Neural progenitor cell (in vitro differentiated cells): Measurements from ENCODE around the gene PTCHD1. TPM values are rescaled to one million over a fixed set of nuclear protein-coding genes. Genes with fewer than 3 reads are reported as not detected.

Experiments used
- DNase-seq: peaks from one replicate; pipeline ENCODE4 v3.0.0-alpha.2; 2016; ENCODE audit warnings: low spot score
- H2AFZ ChIP-seq: fragments of 200-600 bp; sonication (generic); replicated peaks from 2 replicates; pipeline ENCODE4 v1.6.1; 2016; ENCODE audit warnings: antibody characterized with exemption
- H3F3A ChIP-seq: fragments of 200-600 bp; sonication (generic); 2 replicates; pipeline ENCODE4 v1.6.1; 2016; ENCODE audit warnings: antibody characterized with exemption, low read depth
- H3K27ac ChIP-seq: fragments of 200-600 bp; sonication (generic); 2 replicates; pipeline ENCODE4 v1.5.1; 2016; ENCODE audit warnings: mild to moderate bottlenecking
- H3K27me3 ChIP-seq: fragments of 200-600 bp; sonication (generic); 2 replicates; pipeline ENCODE4 v1.6.1; 2016; ENCODE audit warnings: mild to moderate bottlenecking, moderate library complexity
- H3K36me3 ChIP-seq: fragments of 200-600 bp; sonication (generic); 2 replicates; pipeline ENCODE4 v1.5.1; 2016
- H3K4me1 ChIP-seq: fragments of 200-600 bp; sonication (generic); 2 replicates; pipeline ENCODE4 v1.6.1; 2016; ENCODE audit warnings: mixed run types
- H3K4me2 ChIP-seq: fragments of 200-600 bp; sonication (generic); 2 replicates; pipeline ENCODE4 v1.6.1; 2016
- H3K4me3 ChIP-seq: fragments of 200-600 bp; sonication (generic); 2 replicates; pipeline ENCODE4 v1.5.1; 2016
- H3K79me2 ChIP-seq: fragments of 200-600 bp; sonication (generic); 2 replicates; pipeline ENCODE4 v1.6.1; 2016; ENCODE audit warnings: low read depth
- H3K9ac ChIP-seq: fragments of 200-600 bp; sonication (generic); 2 replicates; pipeline ENCODE4 v1.6.1; 2016
- H3K9me3 ChIP-seq: fragments of 200-600 bp; sonication (generic); 2 replicates; pipeline ENCODE4 v1.5.1; 2016; ENCODE audit warnings: low read depth
- H4K20me1 ChIP-seq: fragments of 200-600 bp; sonication (generic); 2 replicates; pipeline ENCODE4 v1.6.1; 2016; ENCODE audit warnings: low read depth
- H3K27ac Mint-ChIP-seq: 3 replicates; pipeline ENCODE4 v1.8.0; 2021; ENCODE audit warnings: mixed read lengths
- H3K27me3 Mint-ChIP-seq: 2 replicates; pipeline ENCODE4 v1.8.0; 2022; ENCODE audit warnings: low read depth, mild to moderate bottlenecking, inconsistent platforms, moderate library complexity, mixed read lengths; ENCODE audit not compliant: insufficient read depth
- H3K36me3 Mint-ChIP-seq: 3 replicates; pipeline ENCODE4 v1.8.0; 2021; ENCODE audit warnings: mixed read lengths
- H3K4me1 Mint-ChIP-seq: 3 replicates; pipeline ENCODE4 v1.8.0; 2021; ENCODE audit warnings: mixed read lengths
- H3K4me3 Mint-ChIP-seq: 3 replicates; pipeline ENCODE4 v1.8.0; 2021; ENCODE audit warnings: mild to moderate bottlenecking, moderate library complexity, mixed read lengths
- H3K9me3 Mint-ChIP-seq: 3 replicates; pipeline ENCODE4 v1.8.0; 2020; ENCODE audit warnings: mixed read lengths
- EZH2 ChIP-seq: fragments of 200-600 bp; sonication (generic); IDR thresholded peaks from 2 replicates; pipeline ENCODE4 v1.6.1; 2017; ENCODE audit warnings: antibody characterized with exemption, mild to moderate bottlenecking, moderate library complexity
- EZH2phosphoT487 ChIP-seq: fragments of 200-600 bp; sonication (generic); IDR thresholded peaks from 2 replicates; pipeline ENCODE4 v1.6.1; 2017; ENCODE audit warnings: antibody characterized with exemption
- total RNA-seq: library from RNA; depleted of rRNA; stranded (reverse); fragments of >200 nt; gene quantifications from 2 replicates; pipeline ENCODE4 v1.2.3, GENCODE V29; 2015; ENCODE audit warnings: low replicate concordance
- TF ChIP-seq, protein P1 (sequence below): fragments of 200-600 bp; sonication (generic); IDR thresholded peaks from 2 replicates; pipeline ENCODE4 v1.5.1; 2017; ENCODE audit warnings: antibody characterized with exemption, mild to moderate bottlenecking

PTCHD1 gene
- total RNA-seq, 1 donor from 2014 or later, result 0.07 TPM

DNA sequence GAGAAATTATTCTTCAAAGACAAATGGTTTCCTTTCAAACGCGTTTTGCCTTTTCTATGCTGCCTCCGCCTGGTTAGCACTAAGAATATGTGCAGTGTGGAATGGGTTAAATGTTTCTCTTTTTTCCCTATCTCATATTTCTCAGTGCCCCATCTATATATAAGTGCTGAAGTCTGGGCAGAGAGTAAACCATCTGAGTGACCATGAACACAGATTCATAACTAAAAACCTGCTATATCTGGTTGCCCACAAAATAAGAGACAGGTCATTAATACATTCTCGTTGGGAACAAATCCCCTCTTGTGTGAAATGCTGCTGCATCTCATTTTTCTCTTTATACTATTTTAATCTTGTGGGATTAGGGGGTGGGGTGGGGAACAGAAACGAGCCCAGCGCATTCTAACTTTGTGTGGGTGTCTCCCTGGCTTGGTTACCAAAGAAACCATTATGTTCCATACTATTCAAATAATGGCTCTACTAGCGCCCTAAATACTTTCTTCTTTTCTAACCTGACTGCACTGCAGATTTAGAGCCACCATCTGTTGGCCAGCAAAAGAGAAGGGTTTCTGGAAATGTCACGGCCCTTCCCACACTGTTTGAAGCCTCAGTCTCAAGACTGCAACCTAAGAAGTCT, 42.2 kb upstream of the PTCHD1 start:
- peak overlapping the region; percentile 64 for H3K27ac ChIP-seq
- H3F3A ChIP-seq, result peaks cover 6% of the 10 kb centered on the region
- no peak overlapping the region for H3K9ac ChIP-seq
- H3K79me2 ChIP-seq, result no peaks in the 10 kb centered on the region
- H3K9me3 Mint-ChIP-seq, result peaks cover 2% of the 10 kb centered on the region
- peaks cover 2% of the 10 kb centered on the region for H3K36me3 Mint-ChIP-seq
- peak overlapping the region; percentile 49 for H3K4me3 Mint-ChIP-seq
- no peak overlapping the region for H2AFZ ChIP-seq
- no peaks in the 10 kb centered on the region for H4K20me1 ChIP-seq
- peaks cover 2% of the 10 kb centered on the region for H3K27me3 Mint-ChIP-seq
- H3K36me3 ChIP-seq, result no peaks in the 10 kb centered on the region
- H3K27ac Mint-ChIP-seq, result peak overlapping the region; percentile 98
- H3K4me1 ChIP-seq, result no peaks in the 10 kb centered on the region
- DNase-seq, result peak; percentile 42
- H3K27me3 ChIP-seq, result no peaks in the 10 kb centered on the region
- H3K4me2 ChIP-seq, result peak overlapping the region; percentile 33
- H3K4me1 Mint-ChIP-seq, result peaks cover 25% of the 10 kb centered on the region
- H3K9me3 ChIP-seq, result no peaks in the 10 kb centered on the region
- no peak overlapping the region for H3K4me3 ChIP-seq
- TF ChIP-seq EZH2 (no peak), EZH2phosphoT487 (no peak)
- TF ChIP-seq, protein P1, sequence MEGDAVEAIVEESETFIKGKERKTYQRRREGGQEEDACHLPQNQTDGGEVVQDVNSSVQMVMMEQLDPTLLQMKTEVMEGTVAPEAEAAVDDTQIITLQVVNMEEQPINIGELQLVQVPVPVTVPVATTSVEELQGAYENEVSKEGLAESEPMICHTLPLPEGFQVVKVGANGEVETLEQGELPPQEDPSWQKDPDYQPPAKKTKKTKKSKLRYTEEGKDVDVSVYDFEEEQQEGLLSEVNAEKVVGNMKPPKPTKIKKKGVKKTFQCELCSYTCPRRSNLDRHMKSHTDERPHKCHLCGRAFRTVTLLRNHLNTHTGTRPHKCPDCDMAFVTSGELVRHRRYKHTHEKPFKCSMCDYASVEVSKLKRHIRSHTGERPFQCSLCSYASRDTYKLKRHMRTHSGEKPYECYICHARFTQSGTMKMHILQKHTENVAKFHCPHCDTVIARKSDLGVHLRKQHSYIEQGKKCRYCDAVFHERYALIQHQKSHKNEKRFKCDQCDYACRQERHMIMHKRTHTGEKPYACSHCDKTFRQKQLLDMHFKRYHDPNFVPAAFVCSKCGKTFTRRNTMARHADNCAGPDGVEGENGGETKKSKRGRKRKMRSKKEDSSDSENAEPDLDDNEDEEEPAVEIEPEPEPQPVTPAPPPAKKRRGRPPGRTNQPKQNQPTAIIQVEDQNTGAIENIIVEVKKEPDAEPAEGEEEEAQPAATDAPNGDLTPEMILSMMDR, result no peak

- no peak for DNase-seq
- Mint-ChIP-seq H3K27ac (peak overlapping the region; percentile 98), H3K9me3 (peaks cover 2% of the 10 kb centered on the region), H3K4me1 (peaks cover 25% of the 10 kb centered on the region), H3K4me3 (peak overlapping the region; percentile 49), H3K36me3 (peaks cover 2% of the 10 kb centered on the region), H3K27me3 (peaks cover 2% of the 10 kb centered on the region)
- Histone ChIP-seq H3K27me3 (no peaks in the 10 kb centered on the region), H3K9ac (no peak overlapping the region), H2AFZ (no peak overlapping the region), H3F3A (peaks cover 6% of the 10 kb centered on the region), H3K79me2 (no peaks in the 10 kb centered on the region), H3K4me1 (no peaks in the 10 kb centered on the region), H4K20me1 (no peaks in the 10 kb centered on the region), H3K36me3 (no peaks in the 10 kb centered on the region), H3K4me3 (no peak overlapping the region), H3K27ac (peak overlapping the region; percentile 64), H3K4me2 (peak overlapping the region; percentile 33), H3K9me3 (no peaks in the 10 kb centered on the region)
- TF ChIP-seq EZH2phosphoT487, result no peak
These were observed 41.5 kb upstream of the PTCHD1 start for GRCh38 chrX:23292988-23293651.

DNA sequence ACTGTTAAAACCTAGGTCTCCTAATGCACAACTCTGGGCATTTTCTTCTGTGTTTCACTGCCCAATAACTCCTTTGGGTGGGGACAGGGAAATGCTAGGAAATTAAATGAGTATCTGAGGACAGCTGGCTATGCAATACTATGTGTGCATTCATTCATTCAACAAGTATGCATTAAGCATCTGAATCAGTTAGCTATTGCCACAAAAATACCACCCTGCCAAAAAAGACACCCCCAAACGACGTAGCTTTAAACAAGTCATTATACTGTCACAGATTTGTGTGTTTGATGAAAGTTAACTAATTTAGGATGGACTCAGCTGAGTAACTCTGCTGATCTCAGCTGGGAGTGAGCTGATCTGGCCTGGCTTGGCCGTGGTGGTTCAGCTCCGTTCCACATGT, 29.8 kb upstream of the PTCHD1 start:
- Histone ChIP-seq H2AFZ (no peak overlapping the region), H3K4me2 (no peak overlapping the region), H3K36me3 (no peaks in the 10 kb centered on the region), H4K20me1 (no peaks in the 10 kb centered on the region), H3K27me3 (no peaks in the 10 kb centered on the region), H3F3A (no peaks in the 10 kb centered on the region), H3K27ac (no peak overlapping the region), H3K9me3 (no peaks in the 10 kb centered on the region), H3K4me1 (no peaks in the 10 kb centered on the region), H3K9ac (no peak overlapping the region), H3K79me2 (no peaks in the 10 kb centered on the region), H3K4me3 (no peak overlapping the region)
- H3K4me1 Mint-ChIP-seq, result no peaks in the 10 kb centered on the region
- H3K27ac Mint-ChIP-seq, result no peak overlapping the region
- TF ChIP-seq EZH2phosphoT487 (no peak), EZH2 (no peak)
- TF ChIP-seq, protein P1, result no peak
- no peak overlapping the region for H3K4me3 Mint-ChIP-seq
- H3K9me3 Mint-ChIP-seq, result no peaks in the 10 kb centered on the region
- DNase-seq, result no peak
- H3K36me3 Mint-ChIP-seq, result no peaks in the 10 kb centered on the region
- H3K27me3 Mint-ChIP-seq, result peaks cover 2% of the 10 kb centered on the region

GRCh38 chrX:23311731-23312130, 22.9 kb upstream of the PTCHD1 start:
- Histone ChIP-seq H3K27ac (no peak overlapping the region), H3K27me3 (no peaks in the 10 kb centered on the region), H3K9me3 (no peaks in the 10 kb centered on the region), H2AFZ (no peak overlapping the region), H4K20me1 (no peaks in the 10 kb centered on the region), H3K4me1 (no peaks in the 10 kb centered on the region), H3F3A (no peaks in the 10 kb centered on the region), H3K79me2 (no peaks in the 10 kb centered on the region), H3K4me3 (no peak overlapping the region), H3K9ac (no peak overlapping the region), H3K4me2 (no peak overlapping the region), H3K36me3 (no peaks in the 10 kb centered on the region)
- H3K27ac Mint-ChIP-seq, result no peak overlapping the region
- TF ChIP-seq EZH2phosphoT487, result no peak
- TF ChIP-seq, protein P1, result no peak
- TF ChIP-seq EZH2, result no peak
- no peak for DNase-seq
- H3K9me3 Mint-ChIP-seq, result no peaks in the 10 kb centered on the region
- H3K4me1 Mint-ChIP-seq, result no peaks in the 10 kb centered on the region
- H3K36me3 Mint-ChIP-seq, result no peaks in the 10 kb centered on the region
- H3K27me3 Mint-ChIP-seq, result peaks cover 7% of the 10 kb centered on the region
- H3K4me3 Mint-ChIP-seq, result no peak overlapping the region
